Fibroblast of the aortic adventitia (primary cell): ENCODE data around the gene STYK1. TPM values are rescaled to one million over a fixed set of nuclear protein-coding genes. Genes with fewer than 3 reads are reported as not detected.
"Not testable (repeated sequence)": the region's sequence is repeated elsewhere in the genome, so short reads cannot be mapped to it uniquely, and the experiment has no call there.

Experiments
- DNase-seq: peaks from one replicate; pipeline ENCODE4 v3.0.0-alpha.2; 2010; ENCODE audit warnings: low read depth
- H3K4me3 ChIP-seq: 2 replicates; pipeline ENCODE4 v1.5.1; 2011; ENCODE audit warnings: low read depth, mild to moderate bottlenecking, control low read depth, low read length, moderate library complexity
- CTCF ChIP-seq: IDR thresholded peaks from 2 replicates; pipeline ENCODE4 v1.5.1; 2011; ENCODE audit warnings: mild to moderate bottlenecking, low read length, control low read depth, inconsistent platforms; ENCODE audit not compliant: insufficient read depth
- total RNA-seq: library from RNA; depleted of rRNA; stranded (reverse); fragments of >200 nt; gene quantifications from 2 replicates; pipeline ENCODE4 v1.2.3, GENCODE V29; 2012; ENCODE audit warnings: low replicate concordance

Gene STYK1
- total RNA-seq, 1 donor: 0.27 TPM

GRCh38 chr12:10614056-10614370, 59.8 kb downstream of the STYK1 start:
- DNase-seq: no peak
- no peak for TF ChIP-seq CTCF
- peak overlapping the region; percentile 96 for H3K4me3 ChIP-seq

GRCh38 chr12:10613349-10614055, 60.4 kb downstream of the STYK1 start, which contains the start of gene MAGOHB:
Gene MAGOHB, minus strand, starts transcription at chr12:10613609. Its CDS starts 77 bp downstream, at chr12:10613532.
- peak within 1 kb of the TSS; percentile 96 for H3K4me3 ChIP-seq
- no peak for TF ChIP-seq CTCF
- peak; percentile 97 for DNase-seq

- peak overlapping the region; percentile 96 for H3K4me3 ChIP-seq
- TF ChIP-seq CTCF: no peak
- DNase-seq: no peak
Measured at GRCh38 chr12:10612984-10613348, 60.9 kb downstream of the STYK1 start.

- H3K4me3 ChIP-seq: peak overlapping the region; percentile 96
- TF ChIP-seq CTCF: no peak
- DNase-seq: no peak
Measured at GRCh38 chr12:10612110-10612509, 61.7 kb downstream of the STYK1 start.

GRCh38 chr12:10611258-10611657, 62.6 kb downstream of the STYK1 start:
- not testable (repeated sequence) for H3K4me3 ChIP-seq, DNase-seq

GRCh38 chr12:10610188-10610587, 63.7 kb downstream of the STYK1 start:
- no peak for TF ChIP-seq CTCF
- DNase-seq: no peak
- H3K4me3 ChIP-seq: no peak overlapping the region

GRCh38 chr12:10607885-10608458, 65.9 kb downstream of the STYK1 start:
- peak; percentile 14 for TF ChIP-seq CTCF
- no peak for DNase-seq

More at GRCh38 chr12:10607885-10608458, 65.9 kb downstream of the STYK1 start:
- H3K4me3 ChIP-seq: no peak overlapping the region
